ENCODE measurements around the gene TMEM151A. TPM values are rescaled to one million over a fixed set of nuclear protein-coding genes. Genes with fewer than 3 reads are reported as not detected.
"Not testable (repeated sequence)": the region's sequence is repeated elsewhere in the genome, so short reads cannot be mapped to it uniquely, and the experiment has no call there.

TMEM151A gene
- total and polyA plus RNA-seq, 7 experiments from 2014 or later, result 0.11 to 0.29 TPM; not detected in 5

DNA sequence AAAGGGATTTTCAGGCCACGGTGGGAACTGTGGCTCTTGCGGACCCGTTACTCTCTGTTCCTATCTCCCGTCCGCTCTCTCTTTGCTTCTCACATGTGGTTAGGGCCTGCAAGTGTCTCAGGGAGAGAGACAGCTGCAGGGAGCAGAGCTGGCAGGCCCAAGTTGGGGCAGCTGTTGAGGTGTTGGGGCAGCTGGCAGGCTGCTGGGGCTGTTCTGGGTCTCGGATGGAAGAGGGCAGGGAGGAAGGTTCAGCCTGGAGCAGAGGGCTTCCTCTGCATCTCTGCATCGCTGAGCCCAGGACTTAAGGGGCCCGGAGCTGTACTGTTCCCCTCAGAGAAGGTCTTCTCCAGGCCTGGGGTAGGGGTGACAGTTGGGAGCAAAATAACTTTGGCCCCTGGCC, 16.3 kb upstream of the TMEM151A start:
- H3K4me1 Mint-ChIP-seq, result peaks cover 12 to 42% (median 26%) of the 10 kb centered on the region in 7 donors
- Histone ChIP-seq H3K27me3 (ENCODE audit: control insufficient read depth in 2 of 2, insufficient read depth in 2 of 2, low read length in 2 of 2) (no peaks in the 10 kb centered on the region), H3K9me3 (ENCODE audit: control insufficient read depth in 2 of 3, low read length in 3 of 3) (no peaks in the 10 kb centered on the region), H3K4me3 (ENCODE audit: low read length) (no peak overlapping the region), H3K4me1 (ENCODE audit: control insufficient read depth in 2 of 2, insufficient read depth in 2 of 2, low read length in 2 of 2) (peaks cover 16 to 34% of the 10 kb centered on the region in 2 donors), H3K36me3 (ENCODE audit: control insufficient read depth in 2 of 3, insufficient read depth in 3 of 3, low read length in 3 of 3) (peaks cover 10 to 51% (median 14%) of the 10 kb centered on the region in 3 experiments), H3K27ac (ENCODE audit: low read depth, low read length) (no peak overlapping the region)
- no peak overlapping the region for H3K4me3 Mint-ChIP-seq
- POLR2A ChIA-PET, result no interaction called here
- no peak for ATAC-seq
- H3K9me3 Mint-ChIP-seq, result no peaks in the 10 kb centered on the region
- peaks cover 8 to 21% (median 11%) of the 10 kb centered on the region in 5 donors for H3K36me3 Mint-ChIP-seq
- DNase-seq, result no peak
- CTCF ChIA-PET, result no interaction called here
- H3K27me3 Mint-ChIP-seq, result peaks cover 0 to 13% (median 0%) of the 10 kb centered on the region in 5 donors
- H3K27ac Mint-ChIP-seq, result peak overlapping the region in 2 of 9 donors; percentile 22 to 65
- intact Hi-C loops (cut with micrococcal nuclease), result no loop called here

DNA sequence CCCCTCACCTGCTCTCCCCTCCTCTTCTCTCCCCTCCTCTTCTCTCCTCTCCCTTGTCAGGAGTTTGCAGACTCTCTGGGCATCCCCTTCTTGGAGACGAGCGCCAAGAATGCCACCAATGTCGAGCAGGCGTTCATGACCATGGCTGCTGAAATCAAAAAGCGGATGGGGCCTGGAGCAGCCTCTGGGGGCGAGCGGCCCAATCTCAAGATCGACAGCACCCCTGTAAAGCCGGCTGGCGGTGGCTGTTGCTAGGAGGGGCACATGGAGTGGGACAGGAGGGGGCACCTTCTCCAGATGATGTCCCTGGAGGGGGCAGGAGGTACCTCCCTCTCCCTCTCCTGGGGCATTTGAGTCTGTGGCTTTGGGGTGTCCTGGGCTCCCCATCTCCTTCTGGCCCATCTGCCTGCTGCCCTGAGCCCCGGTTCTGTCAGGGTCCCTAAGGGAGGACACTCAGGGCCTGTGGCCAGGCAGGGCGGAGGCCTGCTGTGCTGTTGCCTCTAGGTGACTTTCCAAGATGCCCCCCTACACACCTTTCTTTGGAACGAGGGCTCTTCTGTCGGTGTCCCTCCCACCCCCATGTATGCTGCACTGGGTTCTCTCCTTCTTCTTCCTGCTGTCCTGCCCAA, 15.6 kb upstream of the TMEM151A start:
- DNase-seq (no peak), ATAC-seq (no peak)
- Histone ChIP-seq H3K9me3 (ENCODE audit: control insufficient read depth in 2 of 3, low read length in 3 of 3) (no peaks in the 10 kb centered on the region), H3K4me3 (ENCODE audit: low read length) (no peak overlapping the region), H3K27me3 (ENCODE audit: control insufficient read depth in 2 of 2, insufficient read depth in 2 of 2, low read length in 2 of 2) (no peaks in the 10 kb centered on the region), H3K27ac (ENCODE audit: low read depth, low read length) (no peak overlapping the region), H3K36me3 (ENCODE audit: control insufficient read depth in 2 of 3, insufficient read depth in 3 of 3, low read length in 3 of 3) (peaks cover 10 to 51% (median 14%) of the 10 kb centered on the region in 3 experiments), H3K4me1 (ENCODE audit: control insufficient read depth in 2 of 2, insufficient read depth in 2 of 2, low read length in 2 of 2) (peaks cover 11 to 28% of the 10 kb centered on the region in 2 donors)
- Mint-ChIP-seq H3K4me3 (no peak overlapping the region), H3K27me3 (peaks cover 0 to 13% (median 0%) of the 10 kb centered on the region in 5 donors), H3K4me1 (peaks cover 11 to 40% (median 22%) of the 10 kb centered on the region in 7 donors), H3K27ac (peak overlapping the region in 1 of 9 donors; percentile 38), H3K9me3 (no peaks in the 10 kb centered on the region), H3K36me3 (peaks cover 8 to 21% (median 11%) of the 10 kb centered on the region in 5 donors)
- CTCF ChIA-PET, result no interaction called here
- POLR2A ChIA-PET, result interaction anchor here (0.5 kb wide), 1 partner anchor 200 kb away, joined by 3 read pairs; no protein-coding TSS in a partner anchor
- intact Hi-C loops (cut with micrococcal nuclease), result no loop called here

- POLR2A ChIA-PET, result interaction anchor here (0.5 to 6.8 kb wide), 4 partner anchors 6 to 388 kb away, joined by 3 to 56 read pairs (median 8); partner anchors contain the start of genes RAB1B and YIF1A
- peak overlapping the region in 1 of 9 donors; percentile 38 for H3K27ac Mint-ChIP-seq
- ATAC-seq; DNase-seq; H3K27ac ChIP-seq (ENCODE audit: low read depth, low read length); CTCF ChIA-PET; H3K9me3 ChIP-seq (ENCODE audit: control insufficient read depth in 2 of 3, low read length in 3 of 3); H3K4me3 ChIP-seq (ENCODE audit: low read length); H3K27me3 ChIP-seq (ENCODE audit: control insufficient read depth in 2 of 2, insufficient read depth in 2 of 2, low read length in 2 of 2); H3K9me3 Mint-ChIP-seq: not testable (repeated sequence)
- Histone ChIP-seq H3K36me3 (ENCODE audit: control insufficient read depth in 2 of 3, insufficient read depth in 3 of 3, low read length in 3 of 3) (peaks cover 10 to 50% (median 14%) of the 10 kb centered on the region in 3 experiments), H3K4me1 (ENCODE audit: control insufficient read depth in 2 of 2, insufficient read depth in 2 of 2, low read length in 2 of 2) (peaks cover 11 to 27% of the 10 kb centered on the region in 2 donors)
- peaks cover 8 to 20% (median 11%) of the 10 kb centered on the region in 5 donors for H3K36me3 Mint-ChIP-seq
- intact Hi-C loops (cut with micrococcal nuclease), result loop anchor here in 1 of 2 donors (1.0 kb wide), 1 partner anchor 7 kb away; no protein-coding TSS in a partner anchor
- H3K4me1 Mint-ChIP-seq, result peaks cover 14 to 44% (median 26%) of the 10 kb centered on the region in 7 donors
- H3K27me3 Mint-ChIP-seq, result peaks cover 0 to 13% (median 0%) of the 10 kb centered on the region in 5 donors
- H3K4me3 Mint-ChIP-seq, result peak overlapping the region in 2 of 10 donors; percentile 32 to 60
These were observed 15.1 kb upstream of the TMEM151A start for GRCh38 chr11:66276619-66277018.

GRCh38 chr11:66277064-66277463, 14.6 kb upstream of the TMEM151A start:
- DNase-seq; H3K4me3 ChIP-seq (ENCODE audit: low read length); ATAC-seq; H3K9me3 ChIP-seq (ENCODE audit: control insufficient read depth in 2 of 3, low read length in 3 of 3); CTCF ChIA-PET; H3K27me3 ChIP-seq (ENCODE audit: control insufficient read depth in 2 of 2, insufficient read depth in 2 of 2, low read length in 2 of 2); H3K9me3 Mint-ChIP-seq: not testable (repeated sequence)
- peak overlapping the region in 2 of 9 donors; percentile 34 to 54 for H3K27ac Mint-ChIP-seq
- Histone ChIP-seq H3K4me1 (ENCODE audit: control insufficient read depth in 2 of 2, insufficient read depth in 2 of 2, low read length in 2 of 2) (peaks cover 16 to 27% of the 10 kb centered on the region in 2 donors), H3K36me3 (ENCODE audit: control insufficient read depth in 2 of 3, insufficient read depth in 3 of 3, low read length in 3 of 3) (peaks cover 8 to 45% (median 11%) of the 10 kb centered on the region in 3 experiments), H3K27ac (ENCODE audit: low read depth, low read length) (peak overlapping the region; percentile 50)
- peak overlapping the region in 5 of 10 donors; percentile 20 to 60 (median 47) for H3K4me3 Mint-ChIP-seq
- peaks cover 13 to 44% (median 30%) of the 10 kb centered on the region in 7 donors for H3K4me1 Mint-ChIP-seq
- intact Hi-C loops (cut with micrococcal nuclease), result loop anchor here in 1 of 2 donors (1.0 kb wide), 1 partner anchor 8 kb away; no protein-coding TSS in a partner anchor
- H3K36me3 Mint-ChIP-seq, result peaks cover 8 to 19% (median 11%) of the 10 kb centered on the region in 5 donors
- POLR2A ChIA-PET, result interaction anchor here (0.6 to 6.8 kb wide), 5 partner anchors 7 to 388 kb away, joined by 3 to 56 read pairs (median 7); partner anchors contain the start of genes RAB1B and YIF1A
- peaks cover 0 to 13% (median 0%) of the 10 kb centered on the region in 5 donors for H3K27me3 Mint-ChIP-seq

- H3K4me1 Mint-ChIP-seq, result peaks cover 20 to 46% (median 29%) of the 10 kb centered on the region in 7 donors
- CTCF ChIA-PET, result no interaction called here
- peak within 1 kb of the TSS; percentile 50 for H3K27ac ChIP-seq (ENCODE audit: low read depth, low read length)
These were observed 14.0 kb upstream of the TMEM151A start, which contains the start of gene CNIH2 for GRCh38 chr11:66277471-66278362. Gene CNIH2, plus strand, starts transcription at chr11:66278175. Its CDS starts 282 bp downstream, at chr11:66278457.

More at GRCh38 chr11:66277471-66278362, 14.0 kb upstream of the TMEM151A start, which contains the start of gene CNIH2:
- no peaks in the 10 kb centered on the region for H3K9me3 ChIP-seq (ENCODE audit: control insufficient read depth in 2 of 3, low read length in 3 of 3)
- peaks cover 5 to 39% (median 6%) of the 10 kb centered on the region in 3 experiments for H3K36me3 ChIP-seq (ENCODE audit: control insufficient read depth in 2 of 3, insufficient read depth in 3 of 3, low read length in 3 of 3)
- DNase-seq (peak in 7 of 9 donors; percentile 37 to 71 (median 51)), ATAC-seq (peak; percentile 44)
- no peaks in the 10 kb centered on the region for H3K27me3 ChIP-seq (ENCODE audit: control insufficient read depth in 2 of 2, insufficient read depth in 2 of 2, low read length in 2 of 2)
- H3K9me3 Mint-ChIP-seq, result peaks cover 0 to 3% (median 0%) of the 10 kb centered on the region in 11 donors
- no peak within 1 kb of the TSS for H3K4me3 ChIP-seq (ENCODE audit: low read length)
- intact Hi-C loops (cut with micrococcal nuclease), result loop anchor here (1.0 kb wide), 2 partner anchors 8 to 9 kb away; partner anchors contain the start of gene RAB1B (in 1 of the 2)
- H3K36me3 Mint-ChIP-seq, result peaks cover 4 to 15% (median 11%) of the 10 kb centered on the region in 5 donors
- H3K27me3 Mint-ChIP-seq, result peaks cover 0 to 14% (median 0%) of the 10 kb centered on the region in 5 donors
- peak within 1 kb of the TSS in 4 of 9 donors; percentile 37 to 80 (median 50) for H3K27ac Mint-ChIP-seq
- H3K4me3 Mint-ChIP-seq, result peak within 1 kb of the TSS in 9 of 10 donors; percentile 47 to 81 (median 66)
- H3K4me1 ChIP-seq (ENCODE audit: control insufficient read depth in 2 of 2, insufficient read depth in 2 of 2, low read length in 2 of 2), result peaks cover 20 to 24% of the 10 kb centered on the region in 2 donors
- POLR2A ChIA-PET, result interaction anchor here (0.6 to 6.8 kb wide), 6 partner anchors 8 to 389 kb away, joined by 3 to 56 read pairs (median 6); partner anchors contain the start of genes RAB1B and YIF1A
